Vagina (tissue), 2 donors: ENCODE measurements around the gene CADPS.

Experiments used
- CTCF ChIP-seq, 3 experiments: fragments of 450-650 bp in 2 of 3; fragments of 200-600 bp in 1 of 3; sonication (generic) in 1 of 3; IDR thresholded peaks; one replicate each; pipeline ENCODE4 v1.5.1; 2017 to 2019; ENCODE audit warnings: antibody characterized with exemption in 3 of 3, mild to moderate bottlenecking in 2 of 3, moderate library complexity in 2 of 3
- POLR2A ChIP-seq, 2 donors: fragments of 450-650 bp; IDR thresholded peaks; one replicate each; pipeline ENCODE4 v1.6.1; 2017; ENCODE audit warnings: antibody characterized with exemption in 2 of 2, mild to moderate bottlenecking in 2 of 2, moderate library complexity in 2 of 2
- POLR2AphosphoS5 ChIP-seq, 2 donors: sonication (generic); formaldehyde crosslinking; IDR thresholded peaks; one replicate each; pipeline ENCODE4 v1.9.0; 2017; ENCODE audit warnings: antibody characterized with exemption in 2 of 2, mild to moderate bottlenecking in 2 of 2, low read depth in 1 of 2; ENCODE audit not compliant: insufficient read depth in 1 of 2

- TF ChIP-seq POLR2AphosphoS5 (IDR thresholded peaks at IDR 0.05; ENCODE audit: insufficient read depth in 1 of 2, low read depth in 1 of 2) = no peak
- no peak for TF ChIP-seq CTCF (IDR thresholded peaks at IDR 0.05)
- TF ChIP-seq POLR2A (IDR thresholded peaks at IDR 0.05) = no peak
Measured at GRCh38 chr3:62817678-62818077, 57.5 kb downstream of the CADPS start.
